ENCODE results near the gene TOR2A. TPM values are rescaled to one million over a fixed set of nuclear protein-coding genes. Genes with fewer than 3 reads are reported as not detected.

TOR2A gene
- total RNA-seq, 2 donors from 2014 or later, result 20.4 to 24.1 TPM

GRCh38 chr9:127732444-127732843 is 2.6 kb downstream of the TOR2A start:
- Histone ChIP-seq H3K27ac (no peak overlapping the region), H3K4me1 (replicated peaks) (no peaks in the 10 kb centered on the region), H3K27me3 (replicated peaks; ENCODE audit: insufficient read depth) (no peaks in the 10 kb centered on the region), H3K9me3 (no peaks in the 10 kb centered on the region), H3K36me3 (peaks cover 0 to 11% of the 10 kb centered on the region in 2 donors), H3K4me3 (no peak overlapping the region)
- WGBS, result 92% methylated on average over 19 of the region's 21 CpGs
- intact Hi-C loops (cut with DNase I), result loop anchor here (5.0 kb wide), 1 partner anchor 225 kb away; no protein-coding TSS in a partner anchor
- TF ChIP-seq POLR2AphosphoS5 (IDR thresholded peaks at IDR 0.05) (no peak), CTCF (IDR thresholded peaks at IDR 0.05) (no peak), POLR2A (IDR thresholded peaks at IDR 0.05) (no peak)
- DNase-seq (ENCODE audit: low spot score), result no peak

GRCh38 chr9:127731938-127732337 is 3.2 kb downstream of the TOR2A start:
- no peak overlapping the region for H3K4me3 ChIP-seq
- no peaks in the 10 kb centered on the region for H3K27me3 ChIP-seq (replicated peaks; ENCODE audit: insufficient read depth)
- no peaks in the 10 kb centered on the region for H3K9me3 ChIP-seq
- DNase-seq (ENCODE audit: low spot score), result no peak
- 58% methylated on average over 16 of the region's 16 CpGs for WGBS
- intact Hi-C loops (cut with DNase I), result loop anchor here (5.0 kb wide), 1 partner anchor 225 kb away; no protein-coding TSS in a partner anchor
- no peaks in the 10 kb centered on the region for H3K4me1 ChIP-seq (replicated peaks)
- peaks cover 0 to 11% of the 10 kb centered on the region in 2 donors for H3K36me3 ChIP-seq
- TF ChIP-seq POLR2AphosphoS5 (IDR thresholded peaks at IDR 0.05) (no peak), POLR2A (IDR thresholded peaks at IDR 0.05) (no peak), CTCF (IDR thresholded peaks at IDR 0.05) (no peak)
- H3K27ac ChIP-seq, result no peak overlapping the region

GRCh38 chr9:127730799-127731410 is 4.2 kb downstream of the TOR2A start:
- Histone ChIP-seq H3K9me3 (no peaks in the 10 kb centered on the region), H3K4me1 (replicated peaks) (no peaks in the 10 kb centered on the region), H3K27ac (no peak overlapping the region), H3K36me3 (peaks cover 0 to 11% of the 10 kb centered on the region in 2 donors), H3K4me3 (no peak overlapping the region), H3K27me3 (replicated peaks; ENCODE audit: insufficient read depth) (no peaks in the 10 kb centered on the region)
- TF ChIP-seq POLR2AphosphoS5 (IDR thresholded peaks at IDR 0.05) (no peak), CTCF (IDR thresholded peaks at IDR 0.05) (no peak), POLR2A (IDR thresholded peaks at IDR 0.05) (no peak)
- 86% methylated on average over 9 of the region's 9 CpGs for WGBS
- intact Hi-C loops (cut with DNase I), result loop anchor here (5.0 kb wide), 1 partner anchor 224 kb away; no protein-coding TSS in a partner anchor
- no peak for DNase-seq (ENCODE audit: low spot score)

GRCh38 chr9:127730262-127730661 is 4.8 kb downstream of the TOR2A start:
- 74% methylated on average over 9 of the region's 9 CpGs for WGBS
- intact Hi-C loops (cut with DNase I), result loop anchor here (5.0 kb wide), 1 partner anchor 223 kb away; no protein-coding TSS in a partner anchor

More at GRCh38 chr9:127730262-127730661, 4.8 kb downstream of the TOR2A start:
- Histone ChIP-seq H3K9me3 (no peaks in the 10 kb centered on the region), H3K27me3 (replicated peaks; ENCODE audit: insufficient read depth) (no peaks in the 10 kb centered on the region), H3K36me3 (peaks cover 0 to 11% of the 10 kb centered on the region in 2 donors), H3K4me1 (replicated peaks) (no peaks in the 10 kb centered on the region), H3K4me3 (no peak overlapping the region), H3K27ac (no peak overlapping the region)
- TF ChIP-seq POLR2AphosphoS5 (IDR thresholded peaks at IDR 0.05) (no peak), POLR2A (IDR thresholded peaks at IDR 0.05) (no peak), CTCF (IDR thresholded peaks at IDR 0.05) (no peak)
- no peak for DNase-seq (ENCODE audit: low spot score)
